HepG2 (cell line): ENCODE data around the gene RBBP8NL. TPM values are rescaled to one million over a fixed set of nuclear protein-coding genes. Genes with fewer than 3 reads are reported as not detected.

ENCODE experiments used
- KAT8 ChIP-seq: IDR thresholded peaks from 2 replicates; pipeline ENCODE4 v1.6.1; 2016; ENCODE audit warnings: missing genetic modification reagents, missing compliant biosample characterization
- NFAT5 ChIP-seq: sonication (generic); formaldehyde crosslinking; IDR thresholded peaks from 2 replicates; pipeline ENCODE4 v1.4.0; 2020; ENCODE audit warnings: missing genetic modification reagents
- PHF21A ChIP-seq: sonication (generic); formaldehyde crosslinking; IDR thresholded peaks from 2 replicates; pipeline ENCODE4 v1.5.0; 2020; ENCODE audit warnings: mild to moderate bottlenecking, missing genetic modification reagents
- TBX2 ChIP-seq: sonication (generic); formaldehyde crosslinking; IDR thresholded peaks from 2 replicates; pipeline ENCODE4 v1.5.0; 2020; ENCODE audit warnings: missing genetic modification reagents, mild to moderate bottlenecking, borderline replicate concordance
- TCF12 ChIP-seq, 2 experiments: fragments of 450-650 bp in 1 of 2; sonication (generic) in 1 of 2; formaldehyde crosslinking in 1 of 2; IDR thresholded peaks; 2 replicates each; pipeline versions ENCODE4 v1.6.1 to v1.8.0; 2017 to 2022; ENCODE audit warnings: antibody characterized with exemption in 1 of 2, mild to moderate bottlenecking in 1 of 2, missing genetic modification reagents in 1 of 2, moderate library complexity in 1 of 2
- THAP11 ChIP-seq: IDR thresholded peaks from 2 replicates; pipeline ENCODE4 v1.6.1; 2016; ENCODE audit warnings: missing biosample characterization, missing genetic modification reagents
- ZNF331 ChIP-seq: sonication (generic); formaldehyde crosslinking; IDR thresholded peaks from 2 replicates; pipeline ENCODE4 v1.4.0; 2020; ENCODE audit warnings: missing genetic modification reagents
- ZNF501 ChIP-seq: sonication (generic); formaldehyde crosslinking; IDR thresholded peaks from 2 replicates; pipeline ENCODE4 v1.5.1; 2020; ENCODE audit warnings: mild to moderate bottlenecking, moderate library complexity, missing genetic modification reagents
- ZNF513 ChIP-seq: sonication (generic); formaldehyde crosslinking; conservative IDR thresholded peaks from 2 replicates; pipeline ENCODE4 v1.5.0; 2020; ENCODE audit warnings: missing genetic modification reagents
- polyA plus RNA-seq, 8 experiments: library from polyadenylated mRNA; depleted of rRNA in 3 of 8; stranded (reverse) in 7 of 8; unstranded in 1 of 8; fragments of >200 nt; fragmentation: Illumina TruSeq in 4 of 8; extraction: Trizol in 4 of 8; gene quantifications; 2 replicates each; pipeline versions ENCODE4 v1.2.1 to v1.2.3, GENCODE V29; 2011 to 2016; ENCODE audit warnings: low read depth in 4 of 8, missing spikeins in 1 of 8, mixed read lengths in 1 of 8; ENCODE audit not compliant: insufficient read depth in 1 of 8
- total RNA-seq, 5 experiments: library from RNA; depleted of rRNA; stranded (reverse); fragments of >200 nt; fragmentation: Illumina TruSeq; extraction: Trizol; gene quantifications; 2 replicates each; pipeline ENCODE4 v1.2.3, GENCODE V29; 2016; ENCODE audit warnings: low read depth in 1 of 5
- TF ChIP-seq, protein P1 (sequence below): sonication (generic); formaldehyde crosslinking; IDR thresholded peaks from 2 replicates; pipeline ENCODE4 v1.4.0; 2020; ENCODE audit warnings: mild to moderate bottlenecking, missing genetic modification reagents
- TF ChIP-seq, protein P2 (sequence below): sonication (generic); formaldehyde crosslinking; IDR thresholded peaks from 2 replicates; pipeline ENCODE4 v1.4.0; 2020; ENCODE audit warnings: missing genetic modification reagents, borderline replicate concordance
- TF ChIP-seq, protein P3 (sequence below): sonication (generic); formaldehyde crosslinking; IDR thresholded peaks from 2 replicates; pipeline ENCODE4 v1.4.0; 2020; ENCODE audit warnings: missing genetic modification reagents

RBBP8NL gene
- total and polyA plus RNA-seq, 2 of the 13 experiments (the other 11 are each of a cell fraction or from before 2014, with no cell fraction given), result 0.69 to 0.86 TPM

GRCh38 chr20:62367136-62367632 is 60.2 kb downstream of the RBBP8NL start, which contains the start of gene LAMA5 (continued):
- TF ChIP-seq NFAT5 (CRISPR knock-in tag), result no peak
- TF ChIP-seq ZNF501 (CRISPR knock-in tag), result no peak
- TF ChIP-seq, protein P1, sequence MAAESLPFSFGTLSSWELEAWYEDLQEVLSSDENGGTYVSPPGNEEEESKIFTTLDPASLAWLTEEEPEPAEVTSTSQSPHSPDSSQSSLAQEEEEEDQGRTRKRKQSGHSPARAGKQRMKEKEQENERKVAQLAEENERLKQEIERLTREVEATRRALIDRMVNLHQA (CRISPR knock-in tag), result no peak
- TF ChIP-seq ZNF513 (CRISPR knock-in tag), result no peak
- no peak for TF ChIP-seq PHF21A (CRISPR knock-in tag)
- TF ChIP-seq, protein P2, sequence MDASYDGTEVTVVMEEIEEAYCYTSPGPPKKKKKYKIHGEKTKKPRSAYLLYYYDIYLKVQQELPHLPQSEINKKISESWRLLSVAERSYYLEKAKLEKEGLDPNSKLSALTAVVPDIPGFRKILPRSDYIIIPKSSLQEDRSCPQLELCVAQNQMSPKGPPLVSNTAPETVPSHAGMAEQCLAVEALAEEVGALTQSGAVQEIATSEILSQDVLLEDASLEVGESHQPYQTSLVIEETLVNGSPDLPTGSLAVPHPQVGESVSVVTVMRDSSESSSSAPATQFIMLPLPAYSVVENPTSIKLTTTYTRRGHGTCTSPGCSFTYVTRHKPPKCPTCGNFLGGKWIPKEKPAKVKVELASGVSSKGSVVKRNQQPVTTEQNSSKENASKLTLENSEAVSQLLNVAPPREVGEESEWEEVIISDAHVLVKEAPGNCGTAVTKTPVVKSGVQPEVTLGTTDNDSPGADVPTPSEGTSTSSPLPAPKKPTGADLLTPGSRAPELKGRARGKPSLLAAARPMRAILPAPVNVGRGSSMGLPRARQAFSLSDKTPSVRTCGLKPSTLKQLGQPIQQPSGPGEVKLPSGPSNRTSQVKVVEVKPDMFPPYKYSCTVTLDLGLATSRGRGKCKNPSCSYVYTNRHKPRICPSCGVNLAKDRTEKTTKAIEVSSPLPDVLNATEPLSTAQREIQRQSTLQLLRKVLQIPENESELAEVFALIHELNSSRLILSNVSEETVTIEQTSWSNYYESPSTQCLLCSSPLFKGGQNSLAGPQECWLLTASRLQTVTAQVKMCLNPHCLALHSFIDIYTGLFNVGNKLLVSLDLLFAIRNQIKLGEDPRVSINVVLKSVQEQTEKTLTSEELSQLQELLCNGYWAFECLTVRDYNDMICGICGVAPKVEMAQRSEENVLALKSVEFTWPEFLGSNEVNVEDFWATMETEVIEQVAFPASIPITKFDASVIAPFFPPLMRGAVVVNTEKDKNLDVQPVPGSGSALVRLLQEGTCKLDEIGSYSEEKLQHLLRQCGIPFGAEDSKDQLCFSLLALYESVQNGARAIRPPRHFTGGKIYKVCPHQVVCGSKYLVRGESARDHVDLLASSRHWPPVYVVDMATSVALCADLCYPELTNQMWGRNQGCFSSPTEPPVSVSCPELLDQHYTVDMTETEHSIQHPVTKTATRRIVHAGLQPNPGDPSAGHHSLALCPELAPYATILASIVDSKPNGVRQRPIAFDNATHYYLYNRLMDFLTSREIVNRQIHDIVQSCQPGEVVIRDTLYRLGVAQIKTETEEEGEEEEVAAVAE (CRISPR knock-in tag), result no peak
- no peak for TF ChIP-seq TCF12 (IDR thresholded peaks at IDR 0.05)
- TF ChIP-seq TCF12 (CRISPR knock-in tag; IDR thresholded peaks at IDR 0.05), result no peak
- TF ChIP-seq, protein P3, sequence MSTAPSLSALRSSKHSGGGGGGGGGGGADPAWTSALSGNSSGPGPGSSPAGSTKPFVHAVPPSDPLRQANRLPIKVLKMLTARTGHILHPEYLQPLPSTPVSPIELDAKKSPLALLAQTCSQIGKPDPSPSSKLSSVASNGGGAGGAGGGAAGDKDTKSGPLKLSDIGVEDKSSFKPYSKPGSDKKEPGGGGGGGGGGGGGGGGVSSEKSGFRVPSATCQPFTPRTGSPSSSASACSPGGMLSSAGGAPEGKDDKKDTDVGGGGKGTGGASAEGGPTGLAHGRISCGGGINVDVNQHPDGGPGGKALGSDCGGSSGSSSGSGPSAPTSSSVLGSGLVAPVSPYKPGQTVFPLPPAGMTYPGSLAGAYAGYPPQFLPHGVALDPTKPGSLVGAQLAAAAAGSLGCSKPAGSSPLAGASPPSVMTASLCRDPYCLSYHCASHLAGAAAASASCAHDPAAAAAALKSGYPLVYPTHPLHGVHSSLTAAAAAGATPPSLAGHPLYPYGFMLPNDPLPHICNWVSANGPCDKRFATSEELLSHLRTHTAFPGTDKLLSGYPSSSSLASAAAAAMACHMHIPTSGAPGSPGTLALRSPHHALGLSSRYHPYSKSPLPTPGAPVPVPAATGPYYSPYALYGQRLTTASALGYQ (CRISPR knock-in tag), result no peak
- TF ChIP-seq KAT8 (CRISPR knock-in tag), result no peak
- TF ChIP-seq THAP11 (CRISPR knock-in tag), result no peak
- no peak for TF ChIP-seq TBX2 (CRISPR knock-in tag)
- TF ChIP-seq ZNF331 (CRISPR knock-in tag), result no peak
